ENCODE results near the gene USP27X.

USP27X gene

DNA sequence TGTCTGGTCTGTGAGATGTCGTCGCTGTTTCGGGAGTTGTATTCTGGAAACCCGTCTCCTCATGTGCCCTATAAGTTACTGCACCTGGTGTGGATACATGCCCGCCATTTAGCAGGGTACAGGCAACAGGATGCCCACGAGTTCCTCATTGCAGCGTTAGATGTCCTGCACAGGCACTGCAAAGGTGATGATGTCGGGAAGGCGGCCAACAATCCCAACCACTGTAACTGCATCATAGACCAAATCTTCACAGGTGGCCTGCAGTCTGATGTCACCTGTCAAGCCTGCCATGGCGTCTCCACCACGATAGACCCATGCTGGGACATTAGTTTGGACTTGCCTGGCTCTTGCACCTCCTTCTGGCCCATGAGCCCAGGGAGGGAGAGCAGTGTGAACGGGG lies 1.4 kb downstream of the USP27X start:
- no peak for DNase-seq (ENCODE audit: low read depth in 2 of 3, low spot score in 1 of 3)

DNA sequence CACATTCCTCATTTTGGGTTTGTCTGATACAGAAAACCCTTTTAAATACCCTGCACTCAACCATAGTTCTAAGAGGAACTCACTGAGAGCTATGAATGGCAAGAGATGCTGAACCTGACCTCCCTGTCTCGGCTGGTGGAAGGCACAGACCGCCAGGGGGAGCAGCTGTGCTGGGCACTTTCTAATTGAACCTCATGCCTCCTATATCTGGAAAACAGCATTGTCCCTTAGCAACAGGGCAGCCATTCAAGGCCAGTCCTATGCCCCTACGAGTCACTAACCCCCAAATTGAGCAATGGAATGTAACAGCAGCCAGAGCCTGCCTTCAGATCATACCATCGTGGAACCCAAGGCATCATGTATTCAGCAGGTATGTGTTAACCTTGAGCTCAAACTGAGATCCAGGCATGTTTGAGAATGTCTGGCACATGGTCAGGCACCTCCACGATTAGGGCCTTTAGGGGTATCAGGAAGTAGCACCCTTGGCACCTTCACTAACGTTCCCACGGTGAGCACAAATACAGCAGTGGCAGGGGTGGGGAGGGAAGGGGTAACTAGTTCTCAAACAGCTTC lies 5.1 kb downstream of the USP27X start:
- peak in 2 of 3 donors; percentile 25 to 47 for DNase-seq (ENCODE audit: low read depth in 2 of 3, low spot score in 1 of 3)

DNA sequence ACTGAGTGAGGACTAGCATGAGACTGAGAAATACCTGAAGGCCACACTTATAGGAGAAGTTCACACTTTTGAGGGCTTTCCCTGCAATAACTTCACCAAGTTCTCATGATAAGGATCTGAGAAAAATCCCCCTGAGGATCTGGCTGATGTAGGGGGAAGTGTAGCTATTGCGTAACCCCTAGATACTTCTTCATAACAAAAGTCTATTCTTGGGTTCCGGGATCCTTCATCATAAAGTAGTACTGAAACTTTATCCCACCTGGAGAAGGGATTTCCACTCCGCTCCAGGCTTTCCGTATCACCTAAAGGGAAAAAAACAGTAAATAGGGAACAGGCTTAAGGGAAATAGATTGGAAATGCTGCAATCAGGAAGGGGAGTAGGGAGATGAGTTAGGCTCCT lies 13.3 kb downstream of the USP27X start:
- DNase-seq (ENCODE audit: low read depth in 2 of 3, low spot score in 1 of 3): no peak

DNA sequence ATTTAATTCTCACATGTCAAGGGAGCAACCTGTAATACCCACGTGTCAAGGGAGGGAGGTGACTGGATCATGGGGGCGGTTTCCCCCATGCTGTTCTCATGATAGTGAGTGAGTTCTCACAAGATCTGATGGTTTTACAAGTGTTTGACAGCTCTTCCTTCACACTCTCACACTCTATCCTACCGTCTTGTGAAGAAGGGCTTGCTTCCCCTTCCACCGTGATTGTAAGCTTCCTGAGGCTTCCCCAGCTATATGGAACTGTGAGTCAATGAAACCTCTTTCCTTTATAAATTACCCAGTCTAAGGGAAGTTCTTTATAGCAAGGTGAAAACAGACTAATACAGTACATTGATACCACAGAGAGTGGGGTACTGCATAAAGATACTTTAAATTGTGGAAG lies 17.7 kb downstream of the USP27X start:
- no peak for DNase-seq (ENCODE audit: low read depth in 2 of 3, low spot score in 1 of 3)

DNA sequence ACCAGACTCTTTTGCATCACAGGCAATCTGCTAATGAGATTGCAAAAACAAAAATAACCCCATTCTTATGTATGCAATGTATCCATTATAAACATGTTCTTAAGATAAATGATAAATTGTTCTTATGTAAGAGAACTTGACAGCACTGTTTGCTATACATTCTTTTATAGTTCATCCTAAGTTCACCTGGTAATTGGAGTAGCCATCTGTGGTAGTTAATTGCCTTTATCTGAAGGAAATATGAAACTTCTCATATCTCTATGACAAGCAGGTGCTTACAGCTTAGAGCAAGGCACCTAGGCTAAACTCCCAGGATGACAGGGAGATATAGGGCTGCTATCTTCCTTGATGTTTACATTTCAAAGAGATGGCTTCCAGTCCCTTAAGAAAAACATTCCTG lies 21.8 kb downstream of the USP27X start:
- DNase-seq (ENCODE audit: low read depth in 2 of 3, low spot score in 1 of 3): no peak

DNA sequence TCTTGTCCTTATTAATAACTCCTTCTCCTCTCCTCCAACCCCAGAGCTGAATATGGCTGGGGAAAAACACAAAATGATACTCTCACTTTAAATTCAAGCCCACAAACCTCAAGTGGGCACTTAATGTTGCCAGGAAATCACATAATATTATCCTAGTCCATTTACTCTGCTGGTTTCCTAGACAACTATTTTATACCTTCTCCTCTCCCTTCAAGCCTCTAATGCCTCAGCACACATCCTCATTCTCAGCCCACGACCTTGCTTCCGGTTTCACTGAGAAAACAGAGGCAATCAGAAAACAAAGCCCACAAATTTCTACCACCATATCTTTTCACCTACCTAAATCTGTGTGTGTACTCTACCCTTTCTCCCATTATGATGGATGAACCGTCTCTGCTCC lies 31.1 kb downstream of the USP27X start:
- no peak for DNase-seq (ENCODE audit: low read depth in 2 of 3, low spot score in 1 of 3)

DNA sequence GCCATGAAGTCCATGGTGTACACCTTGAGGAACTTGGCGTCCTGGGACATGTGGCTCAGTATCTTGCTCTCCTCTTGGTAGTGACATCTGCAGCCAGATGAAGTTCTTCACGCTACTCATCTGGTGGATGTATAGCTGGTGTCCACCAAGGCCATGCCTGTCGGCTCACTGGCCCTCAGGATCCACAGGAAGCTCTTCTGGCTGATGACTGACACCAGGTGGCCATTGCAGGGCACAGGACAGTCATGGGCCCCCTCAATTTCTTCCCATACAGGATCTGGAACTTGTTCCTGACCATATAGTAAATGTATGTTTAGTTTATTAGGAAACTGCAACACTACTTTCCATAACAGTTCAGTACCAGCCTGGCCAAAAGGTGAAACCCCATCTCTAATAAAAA lies 32.8 kb downstream of the USP27X start:
- no peak for DNase-seq (ENCODE audit: low read depth in 2 of 3, low spot score in 1 of 3)

DNA sequence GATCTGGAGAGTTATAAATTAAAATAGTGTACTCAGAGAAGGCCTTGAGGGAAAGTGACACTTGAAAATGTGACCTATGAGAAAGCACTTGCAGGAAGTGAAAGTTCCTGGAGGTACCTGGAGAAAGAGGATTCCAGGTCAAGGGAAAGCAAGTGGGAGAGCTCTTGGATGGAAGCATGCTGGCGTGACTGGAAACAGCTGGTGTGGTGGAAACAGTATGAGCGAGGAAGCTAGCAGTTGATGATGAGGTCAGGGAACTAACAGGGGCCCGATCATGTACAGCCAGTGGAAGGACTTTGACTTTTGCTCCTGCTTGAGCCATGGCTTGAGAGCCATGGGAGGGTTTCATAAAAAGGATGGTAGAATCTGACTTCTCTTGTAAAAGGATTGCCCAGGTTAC lies 33.6 kb downstream of the USP27X start:
- DNase-seq (ENCODE audit: low read depth in 2 of 3, low spot score in 1 of 3): no peak

DNA sequence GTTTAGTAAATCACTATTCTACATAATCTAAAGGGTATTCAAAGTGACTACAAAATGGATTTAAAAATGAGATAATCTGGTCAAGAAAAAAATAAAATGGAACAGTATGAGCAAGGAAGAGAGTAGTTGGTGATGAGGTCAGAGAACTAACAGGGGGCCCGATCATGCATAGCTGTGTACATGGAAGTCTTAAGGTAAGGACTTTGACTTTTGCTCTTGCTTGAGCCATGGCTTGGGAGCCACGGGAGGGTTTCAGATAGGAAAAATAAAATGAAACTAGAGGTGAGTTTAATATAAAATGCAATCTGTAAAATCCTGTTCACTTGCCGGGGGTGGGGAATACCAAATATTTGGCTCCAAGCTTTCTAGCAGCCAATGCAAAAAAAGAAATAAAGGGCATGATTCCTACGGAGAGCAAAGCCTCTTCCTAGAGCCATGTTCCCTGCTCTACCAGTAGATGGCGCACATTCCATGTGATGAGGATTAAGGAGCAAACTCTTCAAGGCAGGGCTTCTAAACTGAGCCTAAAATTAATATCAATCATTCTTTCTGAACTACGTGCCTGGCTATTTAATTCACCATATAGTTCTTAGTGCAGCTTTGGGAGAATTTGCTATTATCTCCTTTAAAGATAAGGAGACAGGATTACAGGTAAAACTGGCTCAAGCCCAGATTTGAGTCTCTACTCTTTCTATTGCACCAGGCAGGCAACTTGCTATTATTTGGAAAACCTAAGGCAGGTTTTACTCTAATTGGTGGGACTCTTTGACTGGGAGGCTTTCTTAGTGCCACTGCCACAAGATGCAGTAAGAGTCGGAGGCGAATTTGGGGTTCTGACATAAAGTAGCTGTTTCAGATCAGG lies 36.3 kb downstream of the USP27X start:
- peak in 2 of 3 donors; percentile 17 to 57 for DNase-seq (ENCODE audit: low read depth in 2 of 3, low spot score in 1 of 3)

DNA sequence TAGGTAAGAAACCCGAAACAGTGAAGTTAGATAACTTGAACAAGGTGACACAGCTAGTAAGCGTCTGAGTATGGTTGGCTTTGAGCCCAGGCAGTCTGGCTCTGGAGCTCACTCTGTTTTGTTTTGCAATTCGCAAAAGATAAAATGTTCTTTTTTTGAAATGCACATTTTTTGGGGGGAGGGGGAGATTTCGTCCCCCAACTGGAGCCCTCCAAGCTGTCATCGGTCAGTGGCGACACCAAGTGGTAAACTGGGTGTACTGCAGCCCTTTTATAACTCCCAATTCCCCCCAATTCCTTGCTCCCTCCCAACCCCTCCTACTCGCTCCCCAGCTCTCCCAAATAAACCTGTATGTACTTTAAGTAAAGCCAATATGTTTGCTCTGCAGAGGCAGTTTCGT lies 40.3 kb downstream of the USP27X start:
- DNase-seq (ENCODE audit: low read depth in 2 of 3, low spot score in 1 of 3): peak in 1 of 3 donors; percentile 23

DNA sequence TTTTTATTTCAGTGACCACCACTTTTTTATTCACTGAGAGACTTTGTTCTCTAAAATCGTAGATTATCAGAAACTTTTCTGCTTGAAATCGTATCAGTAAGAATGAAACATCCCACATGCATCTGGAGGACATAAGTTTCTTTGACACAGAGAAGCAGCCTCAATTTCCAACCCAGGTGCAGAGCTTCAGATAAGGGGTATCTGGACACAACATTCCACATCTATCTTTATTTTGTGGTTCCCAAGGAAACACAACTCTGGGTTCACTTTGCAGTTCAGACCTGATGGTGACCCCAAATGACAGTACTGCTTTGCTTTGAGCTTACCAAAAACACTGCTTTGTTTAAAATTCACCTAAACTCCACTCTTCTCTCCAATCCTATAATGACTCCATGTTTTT lies 41.8 kb downstream of the USP27X start:
- DNase-seq (ENCODE audit: low read depth in 2 of 3, low spot score in 1 of 3): no peak

DNA sequence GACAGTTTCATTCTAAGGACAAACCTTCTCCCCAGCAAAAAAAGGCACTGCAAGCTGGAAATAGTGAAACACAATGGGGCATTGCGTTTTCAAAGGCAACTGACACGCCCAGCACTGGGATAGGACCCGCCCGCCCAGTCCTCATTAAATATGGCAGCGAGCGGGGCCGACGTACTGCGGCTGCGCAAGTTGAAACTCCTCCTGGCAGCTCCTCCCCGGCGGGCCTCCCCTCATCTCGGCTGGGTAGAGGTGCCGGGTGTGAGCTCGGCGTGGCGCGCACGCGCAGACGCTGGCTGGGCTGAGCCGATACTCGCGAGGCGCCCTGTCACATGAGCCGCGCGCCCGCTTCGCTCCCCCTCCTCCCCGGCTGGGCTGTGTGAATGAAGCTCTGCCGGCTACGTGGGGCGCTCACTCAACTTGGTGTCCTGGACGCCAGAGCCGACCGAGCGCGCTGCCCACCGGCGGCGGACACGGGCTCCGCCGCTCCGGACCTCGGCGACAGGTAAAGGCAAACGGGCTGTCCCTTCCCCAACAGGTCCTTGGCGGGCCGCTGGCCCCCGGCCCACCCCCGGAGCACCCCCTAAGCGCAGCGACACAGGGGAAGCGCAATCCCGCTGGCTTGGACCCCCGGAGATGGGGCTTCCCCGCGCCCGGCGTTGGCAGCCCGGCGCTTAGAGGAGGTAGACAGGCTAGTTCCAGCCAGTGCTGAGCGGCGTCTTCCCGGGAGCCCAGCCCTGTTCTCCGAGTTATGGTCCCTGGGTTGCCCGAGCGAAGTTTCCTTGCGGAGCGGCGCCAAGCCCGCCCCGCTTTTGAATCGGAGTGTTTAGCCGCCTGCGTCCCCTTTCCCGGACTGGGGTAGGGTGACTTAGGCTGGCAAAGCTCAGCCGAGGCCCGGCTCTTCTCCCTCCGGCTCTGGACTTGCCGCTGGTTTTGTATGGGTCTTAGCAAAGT lies 43.3 kb downstream of the USP27X start, which contains the start of gene CLCN5:
CLCN5 (plus strand) TSS at position 306 of the 951 bp plus-strand sequence. CDS start 2,703 bp downstream, outside the sequence.
- peak; percentile 74 to 88 (median 87) for DNase-seq (ENCODE audit: low read depth in 2 of 3, low spot score in 1 of 3)

DNA sequence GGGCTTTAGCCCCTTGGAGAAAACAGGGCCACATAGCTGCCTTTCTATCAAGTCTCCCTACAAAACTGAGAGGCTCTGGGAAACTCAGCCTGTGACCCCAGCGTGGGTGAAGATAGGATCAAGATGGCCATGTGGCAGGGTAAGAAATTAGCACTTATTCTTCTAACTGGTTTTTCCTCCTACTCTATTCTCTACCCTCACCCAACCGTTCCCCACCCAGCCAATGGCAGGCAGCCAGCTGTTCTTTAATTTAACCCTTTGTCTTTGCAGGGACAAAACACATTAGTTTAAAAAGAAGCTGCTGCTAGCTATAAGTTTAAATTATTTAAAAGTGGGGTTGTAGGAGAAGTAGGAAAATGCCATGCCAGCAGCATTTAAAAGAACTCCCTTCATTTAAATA lies 45.9 kb downstream of the USP27X start:
- no peak for DNase-seq (ENCODE audit: low read depth in 2 of 3, low spot score in 1 of 3)

DNA sequence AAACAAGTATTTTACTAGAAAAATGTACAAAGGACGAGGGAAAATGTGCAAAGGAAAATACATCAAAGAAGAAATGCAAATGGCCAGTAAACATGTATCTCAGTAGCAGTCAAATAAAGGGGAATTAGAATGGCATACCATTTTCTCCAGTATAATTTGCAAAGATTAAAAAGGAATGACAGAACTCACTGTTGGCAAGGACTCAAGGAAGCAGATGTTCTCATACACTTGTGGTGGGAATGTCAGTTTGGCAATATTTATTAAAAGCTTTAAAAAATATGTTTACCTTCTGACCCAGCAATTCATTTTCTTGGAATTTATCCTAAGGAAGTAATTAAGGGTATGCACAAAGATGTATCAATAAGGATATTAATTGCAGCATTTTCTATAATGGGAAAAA lies 50.8 kb downstream of the USP27X start:
- DNase-seq (ENCODE audit: low read depth in 2 of 3, low spot score in 1 of 3): no peak

Measured in stimulated activated CD4-positive, alpha-beta T cell treated with anti-CD3 and anti-CD28 coated beads, Interleukin-12 subunit alpha, Interleukin-12 subunit beta, amount 100 ng/mL, for 48 hours (primary cell).